ENCODE measurements around the gene HEPACAM2. TPM values are rescaled to one million over a fixed set of nuclear protein-coding genes. Genes with fewer than 3 reads are reported as not detected.

HEPACAM2 gene
- not detected in 2 replicates for total RNA-seq (2012; rRNA removed)

- Histone ChIP-seq H3K4me3 (ENCODE audit: low read length) (no peak within 1 kb of the TSS), H3K9ac (ENCODE audit: low read depth, low read length) (no peak within 1 kb of the TSS), H3K9me3 (replicated peaks; ENCODE audit: low read length) (no peaks in the 10 kb centered on the region)
Observed at GRCh38 chr7:93226310-93226709, at the start of gene HEPACAM2. Gene HEPACAM2, minus strand, starts transcription at chr7:93226469.

GRCh38 chr7:93265220-93265619 lies 39.0 kb upstream of the HEPACAM2 start:
- Histone ChIP-seq H3K4me1 (ENCODE audit: control insufficient read depth, insufficient read depth, low read length) (no peaks in the 10 kb centered on the region), H3K27me3 (ENCODE audit: control insufficient read depth, insufficient read depth, low read length) (no peaks in the 10 kb centered on the region), H3K4me3 (ENCODE audit: low read length) (no peak overlapping the region), H3K36me3 (ENCODE audit: insufficient read depth, low read length) (no peaks in the 10 kb centered on the region), H3K9me3 (replicated peaks; ENCODE audit: low read length) (no peaks in the 10 kb centered on the region), H3K9ac (ENCODE audit: low read depth, low read length) (no peak overlapping the region), H3K4me2 (ENCODE audit: low read length) (no peak overlapping the region)

More at GRCh38 chr7:93226310-93226709, at the start of gene HEPACAM2:
- Histone ChIP-seq H3K4me1 (ENCODE audit: control insufficient read depth, insufficient read depth, low read length) (peaks cover under 1% of the 10 kb centered on the region), H3K4me2 (ENCODE audit: low read length) (no peak within 1 kb of the TSS), H3K27me3 (ENCODE audit: control insufficient read depth, insufficient read depth, low read length) (peaks cover 32% of the 10 kb centered on the region), H3K36me3 (ENCODE audit: insufficient read depth, low read length) (no peaks in the 10 kb centered on the region)

- no peak overlapping the region for H3K9ac ChIP-seq (ENCODE audit: low read depth, low read length)
- H3K4me3 ChIP-seq (ENCODE audit: low read length), result no peak overlapping the region
- H3K4me1 ChIP-seq (ENCODE audit: control insufficient read depth, insufficient read depth, low read length), result no peaks in the 10 kb centered on the region
- no peaks in the 10 kb centered on the region for H3K27me3 ChIP-seq (ENCODE audit: control insufficient read depth, insufficient read depth, low read length)
- no peaks in the 10 kb centered on the region for H3K36me3 ChIP-seq (ENCODE audit: insufficient read depth, low read length)
- no peaks in the 10 kb centered on the region for H3K9me3 ChIP-seq (replicated peaks; ENCODE audit: low read length)
- no peak overlapping the region for H3K4me2 ChIP-seq (ENCODE audit: low read length)
Observed at GRCh38 chr7:93262535-93262934, 36.3 kb upstream of the HEPACAM2 start.

GRCh38 chr7:93258661-93259060 lies 32.4 kb upstream of the HEPACAM2 start:
- Histone ChIP-seq H3K27me3 (ENCODE audit: control insufficient read depth, insufficient read depth, low read length) (no peaks in the 10 kb centered on the region), H3K36me3 (ENCODE audit: insufficient read depth, low read length) (no peaks in the 10 kb centered on the region), H3K9me3 (replicated peaks; ENCODE audit: low read length) (no peaks in the 10 kb centered on the region), H3K4me3 (ENCODE audit: low read length) (no peak overlapping the region), H3K4me2 (ENCODE audit: low read length) (no peak overlapping the region), H3K9ac (ENCODE audit: low read depth, low read length) (no peak overlapping the region), H3K4me1 (ENCODE audit: control insufficient read depth, insufficient read depth, low read length) (no peaks in the 10 kb centered on the region)

GRCh38 chr7:93249491-93250148 lies 23.4 kb upstream of the HEPACAM2 start:
- Histone ChIP-seq H3K4me3 (ENCODE audit: low read length) (no peak overlapping the region), H3K9ac (ENCODE audit: low read depth, low read length) (no peak overlapping the region), H3K9me3 (replicated peaks; ENCODE audit: low read length) (no peaks in the 10 kb centered on the region), H3K36me3 (ENCODE audit: insufficient read depth, low read length) (no peaks in the 10 kb centered on the region), H3K4me1 (ENCODE audit: control insufficient read depth, insufficient read depth, low read length) (peaks cover 16% of the 10 kb centered on the region), H3K27me3 (ENCODE audit: control insufficient read depth, insufficient read depth, low read length) (no peaks in the 10 kb centered on the region), H3K4me2 (ENCODE audit: low read length) (no peak overlapping the region)

- peak overlapping the region; percentile 14 for H3K9ac ChIP-seq (ENCODE audit: low read depth, low read length)
- no peak overlapping the region for H3K4me3 ChIP-seq (ENCODE audit: low read length)
Observed at GRCh38 chr7:93245525-93246432, 19.5 kb upstream of the HEPACAM2 start.

GRCh38 chr7:93242106-93242505 lies 15.8 kb upstream of the HEPACAM2 start:
- H3K36me3 ChIP-seq (ENCODE audit: insufficient read depth, low read length), result peaks cover 2% of the 10 kb centered on the region
- H3K9ac ChIP-seq (ENCODE audit: low read depth, low read length), result no peak overlapping the region
- no peak overlapping the region for H3K4me2 ChIP-seq (ENCODE audit: low read length)
- no peaks in the 10 kb centered on the region for H3K9me3 ChIP-seq (replicated peaks; ENCODE audit: low read length)
- no peak overlapping the region for H3K4me3 ChIP-seq (ENCODE audit: low read length)
- no peaks in the 10 kb centered on the region for H3K27me3 ChIP-seq (ENCODE audit: control insufficient read depth, insufficient read depth, low read length)
- peaks cover 8% of the 10 kb centered on the region for H3K4me1 ChIP-seq (ENCODE audit: control insufficient read depth, insufficient read depth, low read length)

More at GRCh38 chr7:93245525-93246432, 19.5 kb upstream of the HEPACAM2 start:
- Histone ChIP-seq H3K27me3 (ENCODE audit: control insufficient read depth, insufficient read depth, low read length) (no peaks in the 10 kb centered on the region), H3K4me2 (ENCODE audit: low read length) (peak overlapping the region; percentile 45), H3K36me3 (ENCODE audit: insufficient read depth, low read length) (no peaks in the 10 kb centered on the region), H3K9me3 (replicated peaks; ENCODE audit: low read length) (no peaks in the 10 kb centered on the region), H3K4me1 (ENCODE audit: control insufficient read depth, insufficient read depth, low read length) (peaks cover 16% of the 10 kb centered on the region)

GRCh38 chr7:93239824-93240223 lies 13.6 kb upstream of the HEPACAM2 start:
- H3K9me3 ChIP-seq (replicated peaks; ENCODE audit: low read length), result no peaks in the 10 kb centered on the region
- no peaks in the 10 kb centered on the region for H3K27me3 ChIP-seq (ENCODE audit: control insufficient read depth, insufficient read depth, low read length)
- no peaks in the 10 kb centered on the region for H3K4me1 ChIP-seq (ENCODE audit: control insufficient read depth, insufficient read depth, low read length)
- no peak overlapping the region for H3K4me2 ChIP-seq (ENCODE audit: low read length)
- H3K4me3 ChIP-seq (ENCODE audit: low read length), result no peak overlapping the region
- no peak overlapping the region for H3K9ac ChIP-seq (ENCODE audit: low read depth, low read length)
- H3K36me3 ChIP-seq (ENCODE audit: insufficient read depth, low read length), result peaks cover 2% of the 10 kb centered on the region

- H3K36me3 ChIP-seq (ENCODE audit: insufficient read depth, low read length), result peaks cover 2% of the 10 kb centered on the region
- H3K4me1 ChIP-seq (ENCODE audit: control insufficient read depth, insufficient read depth, low read length), result no peaks in the 10 kb centered on the region
- H3K9me3 ChIP-seq (replicated peaks; ENCODE audit: low read length), result no peaks in the 10 kb centered on the region
- no peaks in the 10 kb centered on the region for H3K27me3 ChIP-seq (ENCODE audit: control insufficient read depth, insufficient read depth, low read length)
- H3K4me2 ChIP-seq (ENCODE audit: low read length), result no peak overlapping the region
- no peak overlapping the region for H3K4me3 ChIP-seq (ENCODE audit: low read length)
- no peak overlapping the region for H3K9ac ChIP-seq (ENCODE audit: low read depth, low read length)
Observed at GRCh38 chr7:93238748-93239147, 12.5 kb upstream of the HEPACAM2 start.

- no peaks in the 10 kb centered on the region for H3K27me3 ChIP-seq (ENCODE audit: control insufficient read depth, insufficient read depth, low read length)
- H3K4me3 ChIP-seq (ENCODE audit: low read length), result no peak overlapping the region
- H3K9me3 ChIP-seq (replicated peaks; ENCODE audit: low read length), result no peaks in the 10 kb centered on the region
- H3K36me3 ChIP-seq (ENCODE audit: insufficient read depth, low read length), result peaks cover 2% of the 10 kb centered on the region
- H3K4me2 ChIP-seq (ENCODE audit: low read length), result no peak overlapping the region
- H3K4me1 ChIP-seq (ENCODE audit: control insufficient read depth, insufficient read depth, low read length), result peaks cover under 1% of the 10 kb centered on the region
- no peak overlapping the region for H3K9ac ChIP-seq (ENCODE audit: low read depth, low read length)
Observed at GRCh38 chr7:93238131-93238530, 11.9 kb upstream of the HEPACAM2 start.

- Histone ChIP-seq H3K4me1 (ENCODE audit: control insufficient read depth, insufficient read depth, low read length) (peaks cover 9% of the 10 kb centered on the region), H3K27me3 (ENCODE audit: control insufficient read depth, insufficient read depth, low read length) (no peaks in the 10 kb centered on the region), H3K9ac (ENCODE audit: low read depth, low read length) (no peak overlapping the region), H3K9me3 (replicated peaks; ENCODE audit: low read length) (no peaks in the 10 kb centered on the region), H3K36me3 (ENCODE audit: insufficient read depth, low read length) (peaks cover 2% of the 10 kb centered on the region), H3K4me3 (ENCODE audit: low read length) (no peak overlapping the region), H3K4me2 (ENCODE audit: low read length) (no peak overlapping the region)
Observed at GRCh38 chr7:93235541-93235940, 9.3 kb upstream of the HEPACAM2 start.
